ENCODE data around the gene ZNF154.

Gene ZNF154

DNA sequence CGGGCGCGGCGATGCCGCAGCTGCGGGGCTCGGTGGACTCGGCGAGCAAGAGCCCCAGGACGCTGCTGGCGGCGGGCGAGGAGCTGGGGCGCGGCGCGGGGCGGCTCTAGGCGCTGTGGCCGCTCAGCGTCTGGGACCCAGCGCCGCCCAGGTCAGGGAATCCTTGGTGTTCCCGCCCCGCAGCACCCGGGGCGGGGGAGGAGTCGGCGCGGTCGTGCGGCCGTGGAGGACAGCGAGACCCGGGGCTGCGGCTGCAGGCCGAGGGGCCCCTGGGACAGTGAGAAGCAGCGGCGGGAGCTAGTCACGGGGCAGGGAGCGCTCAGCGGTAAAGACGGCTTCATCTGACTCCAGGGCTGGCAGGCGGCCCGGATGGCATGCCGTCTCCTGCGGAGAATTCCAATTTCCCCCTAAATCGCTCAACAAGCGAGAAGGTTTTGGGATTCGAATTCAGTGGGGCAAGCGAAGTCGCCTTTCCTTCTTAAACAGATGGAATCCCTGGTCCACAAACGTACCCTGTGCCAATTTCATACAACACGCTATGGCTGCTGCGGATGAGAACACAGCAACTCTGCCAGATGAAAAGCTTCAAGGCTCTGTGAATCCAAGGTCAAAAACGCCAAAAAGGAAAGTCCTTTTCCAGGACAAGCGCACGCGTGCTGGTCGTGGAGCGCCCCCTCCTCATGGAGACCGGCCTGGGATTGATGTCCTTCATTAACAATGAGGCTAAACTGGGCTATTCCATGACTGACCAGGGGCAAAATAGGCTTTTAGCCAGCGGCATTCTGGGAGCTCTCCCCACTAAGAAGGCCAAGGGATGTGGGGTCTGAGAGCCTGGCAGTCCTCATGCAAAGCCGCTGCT, 44.5 kb downstream of the ZNF154 start:
- H3K9ac ChIP-seq (ENCODE audit: insufficient read length, low read depth): peak overlapping the region; percentile 67
- H3K4me1 ChIP-seq (ENCODE audit: insufficient read depth, insufficient read length): no peaks in the 10 kb centered on the region
- H3K4me3 ChIP-seq (ENCODE audit: insufficient read length, low read depth): peak overlapping the region; percentile 34
- peak; percentile 22 for DNase-seq (ENCODE audit: low read depth, low spot score)
- no peaks in the 10 kb centered on the region for H3K36me3 ChIP-seq (ENCODE audit: insufficient read depth, insufficient read length, low read length)
- TF ChIP-seq YY1 (IDR thresholded peaks at IDR 0.05; ENCODE audit: insufficient read depth, insufficient read length) (no peak), ZNF274 (IDR thresholded peaks at IDR 0.05; ENCODE audit: low read depth, low read length) (no peak), SUZ12 (IDR thresholded peaks at IDR 0.05; ENCODE audit: extremely low read depth, insufficient read depth, insufficient read length) (no peak)
- H3K27me3 ChIP-seq (ENCODE audit: insufficient read depth, insufficient read length): peaks cover 12% of the 10 kb centered on the region
- no peaks in the 10 kb centered on the region for H3K9me3 ChIP-seq (ENCODE audit: insufficient read depth, low read length)

GRCh38 chr19:57656346-57656745, 52.7 kb downstream of the ZNF154 start:
- TF ChIP-seq YY1 (IDR thresholded peaks at IDR 0.05; ENCODE audit: insufficient read depth, insufficient read length) (no peak), SUZ12 (IDR thresholded peaks at IDR 0.05; ENCODE audit: extremely low read depth, insufficient read depth, insufficient read length) (no peak), ZNF274 (IDR thresholded peaks at IDR 0.05; ENCODE audit: low read depth, low read length) (no peak)
- H3K36me3 ChIP-seq (ENCODE audit: insufficient read depth, insufficient read length, low read length): no peaks in the 10 kb centered on the region
- peaks cover 4% of the 10 kb centered on the region; the same call in 1 of the 2 replicates for H3K9me3 ChIP-seq (ENCODE audit: insufficient read depth, low read length)
- no peak for DNase-seq (ENCODE audit: low read depth, low spot score)
- no peaks in the 10 kb centered on the region for H3K4me1 ChIP-seq (ENCODE audit: insufficient read depth, insufficient read length)
- no peak overlapping the region for H3K9ac ChIP-seq (ENCODE audit: insufficient read length, low read depth)
- no peak overlapping the region for H3K4me3 ChIP-seq (ENCODE audit: insufficient read length, low read depth)
- H3K27me3 ChIP-seq (ENCODE audit: insufficient read depth, insufficient read length): peaks cover 5% of the 10 kb centered on the region

- H3K4me3 ChIP-seq (ENCODE audit: insufficient read length, low read depth): no peak overlapping the region
- peaks cover 4% of the 10 kb centered on the region; the same call in 1 of the 2 replicates for H3K9me3 ChIP-seq (ENCODE audit: insufficient read depth, low read length)
- no peaks in the 10 kb centered on the region for H3K36me3 ChIP-seq (ENCODE audit: insufficient read depth, insufficient read length, low read length)
- TF ChIP-seq ZNF274 (IDR thresholded peaks at IDR 0.05; ENCODE audit: low read depth, low read length) (no peak), SUZ12 (IDR thresholded peaks at IDR 0.05; ENCODE audit: extremely low read depth, insufficient read depth, insufficient read length) (no peak), YY1 (IDR thresholded peaks at IDR 0.05; ENCODE audit: insufficient read depth, insufficient read length) (no peak)
- H3K4me1 ChIP-seq (ENCODE audit: insufficient read depth, insufficient read length): no peaks in the 10 kb centered on the region
- H3K27me3 ChIP-seq (ENCODE audit: insufficient read depth, insufficient read length): peaks cover 4% of the 10 kb centered on the region
- H3K9ac ChIP-seq (ENCODE audit: insufficient read length, low read depth): no peak overlapping the region
- no peak for DNase-seq (ENCODE audit: low read depth, low spot score)
These were observed 53.6 kb downstream of the ZNF154 start for GRCh38 chr19:57655443-57655842.

DNA sequence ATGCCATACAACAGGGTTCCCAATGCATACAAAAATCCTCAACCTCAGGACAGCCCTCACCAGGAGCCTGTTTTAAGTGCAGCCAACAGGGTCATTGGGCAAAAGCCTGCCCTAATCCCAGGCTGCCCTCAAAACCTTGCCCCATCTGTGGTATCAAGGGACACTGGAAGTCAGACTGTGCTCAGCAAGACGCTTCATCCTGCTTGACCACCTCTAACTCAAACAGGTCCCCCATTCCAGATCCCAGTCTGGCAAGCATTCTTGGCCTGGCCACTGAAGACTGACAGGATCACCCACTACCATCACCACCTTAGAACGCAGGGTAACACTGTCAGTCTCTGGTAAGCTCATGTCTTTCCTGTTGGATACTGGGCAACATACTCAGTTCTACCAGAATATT, 55.3 kb downstream of the ZNF154 start:
- no peaks in the 10 kb centered on the region for H3K36me3 ChIP-seq (ENCODE audit: insufficient read depth, insufficient read length, low read length)
- TF ChIP-seq SUZ12 (IDR thresholded peaks at IDR 0.05; ENCODE audit: extremely low read depth, insufficient read depth, insufficient read length): no peak

GRCh38 chr19:57651654-57651996, 57.4 kb downstream of the ZNF154 start:
- no peak for DNase-seq (ENCODE audit: low read depth, low spot score)
- Histone ChIP-seq H3K4me1 (ENCODE audit: insufficient read depth, insufficient read length) (no peaks in the 10 kb centered on the region), H3K4me3 (ENCODE audit: insufficient read length, low read depth) (no peak overlapping the region), H3K27me3 (ENCODE audit: insufficient read depth, insufficient read length) (no peaks in the 10 kb centered on the region), H3K9me3 (ENCODE audit: insufficient read depth, low read length) (peaks cover 4% of the 10 kb centered on the region; the same call in 1 of the 2 replicates), H3K9ac (ENCODE audit: insufficient read length, low read depth) (no peak overlapping the region), H3K36me3 (ENCODE audit: insufficient read depth, insufficient read length, low read length) (no peaks in the 10 kb centered on the region)
- no peak for TF ChIP-seq ZNF274 (IDR thresholded peaks at IDR 0.05; ENCODE audit: low read depth, low read length)
- TF ChIP-seq SUZ12 (IDR thresholded peaks at IDR 0.05; ENCODE audit: extremely low read depth, insufficient read depth, insufficient read length): no peak
- no peak for TF ChIP-seq YY1 (IDR thresholded peaks at IDR 0.05; ENCODE audit: insufficient read depth, insufficient read length)

More for the DNA sequence above, 55.3 kb downstream of the ZNF154 start:
- Histone ChIP-seq H3K9ac (ENCODE audit: insufficient read length, low read depth) (no peak overlapping the region), H3K4me3 (ENCODE audit: insufficient read length, low read depth) (no peak overlapping the region), H3K9me3 (ENCODE audit: insufficient read depth, low read length) (peaks cover 4% of the 10 kb centered on the region; the same call in 1 of the 2 replicates), H3K27me3 (ENCODE audit: insufficient read depth, insufficient read length) (no peaks in the 10 kb centered on the region), H3K4me1 (ENCODE audit: insufficient read depth, insufficient read length) (no peaks in the 10 kb centered on the region)
- no peak for DNase-seq (ENCODE audit: low read depth, low spot score)

GRCh38 chr19:57648331-57649003, 60.5 kb downstream of the ZNF154 start:
- no peak for DNase-seq (ENCODE audit: low read depth, low spot score)
- peaks cover under 1% of the 10 kb centered on the region for H3K36me3 ChIP-seq (ENCODE audit: insufficient read depth, insufficient read length, low read length)
- peaks cover under 1% of the 10 kb centered on the region; the same call in 1 of the 2 replicates for H3K9me3 ChIP-seq (ENCODE audit: insufficient read depth, low read length)

More at GRCh38 chr19:57648331-57649003, 60.5 kb downstream of the ZNF154 start:
- Histone ChIP-seq H3K4me3 (ENCODE audit: insufficient read length, low read depth) (no peak overlapping the region), H3K9ac (ENCODE audit: insufficient read length, low read depth) (no peak overlapping the region), H3K4me1 (ENCODE audit: insufficient read depth, insufficient read length) (no peaks in the 10 kb centered on the region), H3K27me3 (ENCODE audit: insufficient read depth, insufficient read length) (no peaks in the 10 kb centered on the region)
- no peak for TF ChIP-seq SUZ12 (IDR thresholded peaks at IDR 0.05; ENCODE audit: extremely low read depth, insufficient read depth, insufficient read length)
- TF ChIP-seq YY1 (IDR thresholded peaks at IDR 0.05; ENCODE audit: insufficient read depth, insufficient read length): no peak
- no peak for TF ChIP-seq ZNF274 (IDR thresholded peaks at IDR 0.05; ENCODE audit: low read depth, low read length)

All from NT2/D1 (cell line).